GM21717 (cell line): ENCODE measurements around the gene SULT1E1.

Experiments used
- ATAC-seq: cut with Tn5 transposase; IDR thresholded peaks from one replicate; pipeline ENCODE4 v1.9.1; 2021; ENCODE audit warnings: mild to moderate bottlenecking, moderate library complexity; ENCODE audit not compliant: unreplicated experiment

Gene SULT1E1

GRCh38 chr4:69800599-69800998, 59.3 kb downstream of the SULT1E1 start:
- ATAC-seq, result no peak

DNA sequence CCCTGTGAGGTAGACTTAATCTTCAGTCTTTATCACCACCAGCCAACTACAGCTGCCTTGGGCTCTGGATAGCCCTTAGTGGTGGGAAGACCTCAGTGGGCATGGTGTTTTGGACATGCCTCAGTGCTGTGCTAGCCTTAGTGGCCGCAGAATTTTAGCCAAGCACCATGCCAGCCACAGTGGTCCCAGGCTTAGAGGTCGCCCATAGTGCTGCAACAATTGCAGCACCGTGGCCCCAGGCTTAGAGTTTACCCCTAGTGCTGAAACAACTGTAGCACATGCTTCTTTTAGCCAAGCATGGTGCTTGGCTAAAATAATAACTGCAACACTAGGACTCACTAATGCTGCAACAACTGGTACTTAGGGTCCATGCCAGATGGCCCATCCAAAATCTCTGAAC, 60.6 kb downstream of the SULT1E1 start:
- ATAC-seq, result no peak

GRCh38 chr4:69793732-69794131, 66.2 kb downstream of the SULT1E1 start:
- ATAC-seq, result no peak
